ENCODE measurements around the gene NWD2.

DNA sequence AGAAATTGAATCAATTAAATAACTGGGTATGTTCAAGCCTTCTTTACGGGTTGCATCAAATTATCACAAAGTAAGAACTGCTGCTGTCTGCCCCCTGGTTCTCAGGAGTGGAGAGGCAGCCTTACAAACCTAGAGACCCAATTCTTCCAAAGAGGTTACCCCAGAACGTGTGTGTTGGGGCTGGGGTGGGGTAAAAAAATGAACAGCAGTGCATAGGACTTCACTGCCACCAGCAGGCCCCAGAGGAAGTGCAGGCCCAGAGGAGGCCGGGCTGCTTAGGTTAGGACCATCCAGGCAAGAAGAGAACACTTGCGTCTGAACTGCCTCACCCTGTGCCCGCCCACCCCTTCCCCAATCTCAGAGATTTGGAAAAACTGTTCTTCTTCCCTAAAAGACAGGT is 1.5 kb upstream of the NWD2 start:
- TF ChIP-seq, protein P1, sequence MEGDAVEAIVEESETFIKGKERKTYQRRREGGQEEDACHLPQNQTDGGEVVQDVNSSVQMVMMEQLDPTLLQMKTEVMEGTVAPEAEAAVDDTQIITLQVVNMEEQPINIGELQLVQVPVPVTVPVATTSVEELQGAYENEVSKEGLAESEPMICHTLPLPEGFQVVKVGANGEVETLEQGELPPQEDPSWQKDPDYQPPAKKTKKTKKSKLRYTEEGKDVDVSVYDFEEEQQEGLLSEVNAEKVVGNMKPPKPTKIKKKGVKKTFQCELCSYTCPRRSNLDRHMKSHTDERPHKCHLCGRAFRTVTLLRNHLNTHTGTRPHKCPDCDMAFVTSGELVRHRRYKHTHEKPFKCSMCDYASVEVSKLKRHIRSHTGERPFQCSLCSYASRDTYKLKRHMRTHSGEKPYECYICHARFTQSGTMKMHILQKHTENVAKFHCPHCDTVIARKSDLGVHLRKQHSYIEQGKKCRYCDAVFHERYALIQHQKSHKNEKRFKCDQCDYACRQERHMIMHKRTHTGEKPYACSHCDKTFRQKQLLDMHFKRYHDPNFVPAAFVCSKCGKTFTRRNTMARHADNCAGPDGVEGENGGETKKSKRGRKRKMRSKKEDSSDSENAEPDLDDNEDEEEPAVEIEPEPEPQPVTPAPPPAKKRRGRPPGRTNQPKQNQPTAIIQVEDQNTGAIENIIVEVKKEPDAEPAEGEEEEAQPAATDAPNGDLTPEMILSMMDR (IDR thresholded peaks at IDR 0.05; ENCODE audit: poor library complexity), result no peak
- no peak for TF ChIP-seq EZH2 (IDR thresholded peaks at IDR 0.05; ENCODE audit: borderline replicate concordance)
- TF ChIP-seq EZH2phosphoT487 (IDR thresholded peaks at IDR 0.05; ENCODE audit: low read depth, severe bottlenecking, unreplicated experiment), result no peak
